Activated naive CD8-positive, alpha-beta T cell treated with anti-CD3 and anti-CD28 coated beads, Interleukin-2, amount 50 U/mL, for 16 hours (primary cell): Measurements from ENCODE around the gene TOX4.

Experiments
- DNase-seq: peaks from one replicate; pipeline ENCODE4 v3.0.0-alpha.2; 2020; ENCODE audit warnings: low read depth, low spot score

Gene TOX4

GRCh38 chr14:21501568-21501967, 24.6 kb downstream of the TOX4 start:
- DNase-seq = no peak

GRCh38 chr14:21503376-21503775, 26.4 kb downstream of the TOX4 start:
- DNase-seq = no peak

- no peak for DNase-seq
These were observed 28.1 kb downstream of the TOX4 start for GRCh38 chr14:21505012-21505553.

- DNase-seq = no peak
These were observed 29.6 kb downstream of the TOX4 start for GRCh38 chr14:21506557-21506956.

- DNase-seq = no peak
These were observed 32.6 kb downstream of the TOX4 start for GRCh38 chr14:21509432-21510143.

GRCh38 chr14:21510735-21511657, 34.0 kb downstream of the TOX4 start, which contains the start of gene METTL3:
TSS of gene METTL3 (minus strand) at chr14:21511340. CDS start at chr14:21511223, 117 bp downstream.
- peak; percentile 83 for DNase-seq

- DNase-seq = no peak
These were observed 37.3 kb downstream of the TOX4 start for GRCh38 chr14:21514341-21514740.

GRCh38 chr14:21518725-21519124, 41.7 kb downstream of the TOX4 start:
- no peak for DNase-seq

GRCh38 chr14:21520767-21521166, 43.8 kb downstream of the TOX4 start:
- DNase-seq = no peak

- no peak for DNase-seq
These were observed 44.5 kb downstream of the TOX4 start for GRCh38 chr14:21521501-21521900.

- no peak for DNase-seq
These were observed 46.2 kb downstream of the TOX4 start for GRCh38 chr14:21523203-21523602.

GRCh38 chr14:21524575-21525490, 47.8 kb downstream of the TOX4 start:
- DNase-seq = no peak

- no peak for DNase-seq
These were observed 48.6 kb downstream of the TOX4 start for GRCh38 chr14:21525571-21525961.

GRCh38 chr14:21525962-21526671, 49.1 kb downstream of the TOX4 start, which contains the start of gene SALL2:
TSS of gene SALL2 (minus strand) at chr14:21526346. CDS start at chr14:21526127, 219 bp downstream.
- no peak for DNase-seq

- no peak for DNase-seq
These were observed 49.8 kb downstream of the TOX4 start for GRCh38 chr14:21526672-21527317.

GRCh38 chr14:21527318-21527679, 50.3 kb downstream of the TOX4 start:
- no peak for DNase-seq

- DNase-seq = no peak
These were observed 51.7 kb downstream of the TOX4 start for GRCh38 chr14:21528381-21529348.

GRCh38 chr14:21529515-21529914, 52.5 kb downstream of the TOX4 start:
- no peak for DNase-seq

GRCh38 chr14:21533294-21533693, 56.3 kb downstream of the TOX4 start:
- no peak for DNase-seq
